GM12872 (cell line): ENCODE results near the gene NFS1.

Experiments used
- TF ChIP-seq, protein P1 (sequence below): IDR thresholded peaks from 3 replicates; pipeline ENCODE4 v1.5.1; 2011; ENCODE audit warnings: low read depth, mild to moderate bottlenecking, low read length, moderate library complexity; ENCODE audit not compliant: insufficient read depth

NFS1 gene

DNA sequence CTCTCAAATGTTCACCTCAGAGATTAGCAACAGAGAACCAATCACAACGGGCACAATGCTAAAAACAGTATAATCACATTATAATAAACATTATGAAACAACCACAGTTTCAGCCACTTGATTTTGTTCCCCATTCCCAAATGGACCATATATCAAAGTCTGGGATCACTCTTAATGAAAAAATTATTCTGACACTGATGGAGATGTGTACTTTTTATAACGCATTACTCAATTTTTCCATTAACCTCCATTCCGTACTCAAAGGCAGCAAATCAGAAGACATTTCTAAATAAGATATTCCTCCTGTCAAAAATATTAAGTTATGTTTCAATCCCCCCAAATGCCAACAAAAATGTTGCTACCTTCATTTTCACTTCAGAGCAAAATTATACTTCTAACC, 37.2 kb downstream of the NFS1 start:
- TF ChIP-seq, protein P1, sequence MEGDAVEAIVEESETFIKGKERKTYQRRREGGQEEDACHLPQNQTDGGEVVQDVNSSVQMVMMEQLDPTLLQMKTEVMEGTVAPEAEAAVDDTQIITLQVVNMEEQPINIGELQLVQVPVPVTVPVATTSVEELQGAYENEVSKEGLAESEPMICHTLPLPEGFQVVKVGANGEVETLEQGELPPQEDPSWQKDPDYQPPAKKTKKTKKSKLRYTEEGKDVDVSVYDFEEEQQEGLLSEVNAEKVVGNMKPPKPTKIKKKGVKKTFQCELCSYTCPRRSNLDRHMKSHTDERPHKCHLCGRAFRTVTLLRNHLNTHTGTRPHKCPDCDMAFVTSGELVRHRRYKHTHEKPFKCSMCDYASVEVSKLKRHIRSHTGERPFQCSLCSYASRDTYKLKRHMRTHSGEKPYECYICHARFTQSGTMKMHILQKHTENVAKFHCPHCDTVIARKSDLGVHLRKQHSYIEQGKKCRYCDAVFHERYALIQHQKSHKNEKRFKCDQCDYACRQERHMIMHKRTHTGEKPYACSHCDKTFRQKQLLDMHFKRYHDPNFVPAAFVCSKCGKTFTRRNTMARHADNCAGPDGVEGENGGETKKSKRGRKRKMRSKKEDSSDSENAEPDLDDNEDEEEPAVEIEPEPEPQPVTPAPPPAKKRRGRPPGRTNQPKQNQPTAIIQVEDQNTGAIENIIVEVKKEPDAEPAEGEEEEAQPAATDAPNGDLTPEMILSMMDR, result no peak

DNA sequence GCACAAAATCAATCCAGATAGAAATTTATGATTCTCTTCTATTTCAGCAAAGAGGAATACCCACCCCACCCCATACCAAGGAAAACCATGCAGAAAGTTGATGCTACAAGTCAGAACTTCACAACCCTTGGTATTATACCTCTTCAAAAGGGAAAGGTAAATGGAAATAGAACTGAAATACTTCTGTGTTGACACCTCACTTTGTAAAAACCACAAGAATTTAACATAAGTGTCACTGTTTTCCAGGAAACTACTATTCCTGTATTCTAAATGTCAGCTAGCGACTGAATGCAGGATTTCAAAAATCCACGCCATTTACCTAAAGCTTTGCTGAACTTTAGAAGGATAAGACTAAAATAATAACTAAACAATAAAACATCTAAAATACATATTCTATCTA, 38.1 kb downstream of the NFS1 start:
- TF ChIP-seq, protein P1, result no peak

DNA sequence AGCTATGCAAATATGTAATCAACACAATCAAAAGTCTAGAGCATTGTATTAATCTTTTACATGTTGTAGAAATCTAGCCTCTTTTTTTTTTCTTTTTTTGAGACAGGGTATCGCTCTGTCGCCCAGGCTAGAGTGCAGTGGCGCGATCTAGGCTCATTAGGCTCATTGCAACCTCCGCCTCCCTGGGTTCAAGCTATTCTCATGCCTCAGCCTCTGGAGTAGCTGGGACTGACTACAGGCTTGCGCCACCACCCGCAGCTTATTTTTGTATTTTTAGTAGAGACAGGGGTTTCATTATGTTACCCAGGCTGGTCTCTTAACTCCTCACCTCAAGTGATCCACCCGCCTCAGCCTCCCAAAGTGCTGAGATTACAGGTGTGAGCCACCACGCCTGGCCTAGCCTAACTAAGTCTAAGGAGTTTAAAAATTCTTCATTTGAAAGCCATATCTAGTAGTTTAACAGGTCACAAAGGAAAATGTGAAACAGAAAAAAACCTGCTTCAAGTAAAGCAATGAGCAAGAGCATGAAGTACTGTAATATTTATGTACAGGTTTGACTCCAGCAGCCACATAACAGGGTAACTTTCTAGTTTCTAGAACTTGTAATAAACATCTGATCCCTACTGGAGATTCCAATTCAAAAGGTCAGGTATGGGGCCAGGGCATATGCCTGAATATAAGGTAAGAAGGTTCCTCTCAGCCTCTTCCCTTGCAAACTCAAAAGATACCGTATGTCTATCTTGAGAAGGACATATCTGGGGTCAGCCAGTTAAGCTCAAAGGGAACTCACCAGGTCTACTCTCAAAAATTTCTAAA, 38.8 kb downstream of the NFS1 start:
- TF ChIP-seq, protein P1, result no peak

DNA sequence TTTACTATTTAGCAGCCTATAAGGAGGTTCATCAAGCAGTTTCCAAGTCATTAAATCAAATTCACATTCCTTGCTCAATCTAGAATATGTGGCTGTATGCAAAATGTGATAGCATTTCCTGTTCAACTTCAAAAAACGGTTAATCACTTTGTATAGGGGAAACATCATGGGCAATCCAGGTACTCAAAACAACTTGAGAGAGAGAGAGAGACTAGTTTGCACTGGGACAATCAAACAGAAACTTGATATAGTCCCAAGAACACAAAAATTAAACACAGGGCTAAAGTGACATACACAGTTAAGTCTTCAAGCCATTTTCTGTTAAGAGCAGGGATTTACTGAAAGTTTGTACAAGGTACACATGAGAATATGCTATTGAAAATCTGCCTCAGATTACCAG, 41.9 kb downstream of the NFS1 start:
- TF ChIP-seq, protein P1, result no peak

DNA sequence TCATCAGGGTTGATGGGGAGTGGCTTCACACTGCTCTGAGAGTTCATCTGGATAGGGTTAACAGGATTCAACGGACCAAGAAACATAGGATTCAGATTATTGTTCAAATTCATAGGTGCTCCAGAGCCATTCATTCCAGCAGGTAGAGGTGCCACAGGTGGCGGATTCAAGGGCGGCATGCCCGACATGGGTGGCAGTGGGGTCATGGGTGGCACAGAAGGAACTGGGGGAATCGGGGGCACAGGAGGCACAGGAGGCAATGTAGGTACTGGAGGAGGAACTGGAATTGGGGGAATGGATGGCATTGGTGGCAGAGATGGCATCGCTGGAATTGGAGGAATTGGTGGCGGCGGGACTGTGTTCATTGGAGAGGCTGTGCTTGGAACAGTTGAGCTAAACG, 44.7 kb downstream of the NFS1 start:
- TF ChIP-seq, protein P1, result no peak

DNA sequence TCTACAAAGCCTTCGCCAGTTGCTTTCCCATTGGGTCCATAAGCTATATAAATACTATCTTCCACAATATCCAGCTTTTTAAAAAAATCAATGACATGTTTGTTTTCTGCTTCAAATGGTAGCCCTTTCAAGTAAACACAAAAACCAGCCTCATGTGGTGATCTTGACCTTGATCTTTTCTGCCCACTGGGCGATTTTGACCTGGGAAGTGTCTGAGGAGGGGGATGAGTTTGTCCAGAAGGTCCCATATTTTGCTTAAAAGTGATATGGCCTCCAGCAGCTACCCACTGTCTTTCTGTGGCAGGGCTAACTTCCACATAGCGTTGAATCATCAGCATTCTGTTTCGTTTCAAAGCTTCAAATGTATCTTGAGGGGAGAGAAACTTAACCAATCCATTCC, 45.3 kb downstream of the NFS1 start:
- TF ChIP-seq, protein P1, result no peak

DNA sequence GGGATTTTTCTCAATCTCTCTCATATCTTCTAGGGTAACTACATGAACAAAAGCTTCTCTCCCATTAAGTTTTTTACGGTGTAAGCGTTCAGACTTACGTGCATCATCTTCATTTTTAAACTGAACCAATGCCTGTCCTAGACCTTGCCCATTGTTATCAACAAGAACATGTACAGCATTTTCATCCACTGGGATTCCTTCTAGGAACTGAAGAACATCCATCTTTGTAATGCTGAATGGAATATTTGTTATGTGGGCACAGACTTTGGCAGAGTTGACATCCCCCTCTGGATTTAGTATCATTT, 45.8 kb downstream of the NFS1 start:
- TF ChIP-seq, protein P1, result no peak
